Islet precursor cell (in vitro differentiated cells): ENCODE measurements around the gene SWAP70.

Experiments used
- DNase-seq: peaks from one replicate; pipeline ENCODE4 v3.0.0-alpha.2; 2018

Gene SWAP70

DNA sequence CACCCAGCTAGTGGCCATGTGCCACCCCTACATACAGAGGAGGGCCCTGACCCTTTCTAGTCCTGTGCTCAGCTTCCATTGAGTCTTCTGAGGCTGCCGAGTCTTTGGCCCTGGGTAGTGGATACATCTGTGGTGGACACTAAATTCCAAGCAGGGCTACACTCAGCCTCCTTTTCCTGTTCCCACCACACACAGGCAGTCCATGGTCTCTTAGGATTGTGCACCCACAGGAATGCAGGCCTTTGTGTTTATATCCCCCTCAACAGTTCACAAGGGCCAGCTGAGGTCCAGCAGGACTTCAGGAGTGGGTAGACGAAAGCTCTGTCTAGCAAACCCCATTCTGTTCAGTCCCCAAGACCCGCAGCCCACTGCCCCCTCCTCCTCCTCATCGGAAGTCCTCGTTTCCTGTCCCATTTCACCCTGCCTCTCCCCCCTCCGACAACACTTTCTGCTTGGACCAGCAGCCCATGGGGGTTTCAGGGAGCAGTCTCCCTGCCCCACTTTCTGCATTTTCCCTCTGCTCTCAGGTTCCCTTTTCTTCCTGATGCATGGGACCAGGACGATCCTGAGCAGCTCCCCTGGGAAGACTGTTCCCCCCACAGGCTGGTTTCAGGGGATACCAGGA lies 91.8 kb downstream of the SWAP70 start:
- peak; percentile 75 for DNase-seq

DNA sequence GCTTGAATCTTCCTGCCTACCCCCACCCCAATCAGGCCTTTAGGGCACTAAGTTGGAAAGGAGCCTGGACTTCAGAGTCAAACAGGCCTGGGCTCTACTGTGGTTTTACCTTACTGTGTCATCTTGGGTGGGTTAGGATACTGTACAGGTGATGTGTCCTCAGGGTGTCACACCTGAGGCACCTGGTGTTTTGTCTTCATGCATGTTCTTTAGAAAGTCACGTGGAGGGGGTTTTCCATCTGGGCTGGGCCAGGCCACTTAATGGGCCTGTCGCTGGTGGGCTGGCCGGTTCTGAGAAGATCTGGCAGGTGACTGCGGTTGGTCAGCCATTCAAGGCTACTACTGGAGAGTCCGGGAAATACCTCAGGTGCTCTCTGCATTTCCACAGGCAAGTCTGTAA lies 92.6 kb downstream of the SWAP70 start:
- DNase-seq: peak; percentile 65

DNA sequence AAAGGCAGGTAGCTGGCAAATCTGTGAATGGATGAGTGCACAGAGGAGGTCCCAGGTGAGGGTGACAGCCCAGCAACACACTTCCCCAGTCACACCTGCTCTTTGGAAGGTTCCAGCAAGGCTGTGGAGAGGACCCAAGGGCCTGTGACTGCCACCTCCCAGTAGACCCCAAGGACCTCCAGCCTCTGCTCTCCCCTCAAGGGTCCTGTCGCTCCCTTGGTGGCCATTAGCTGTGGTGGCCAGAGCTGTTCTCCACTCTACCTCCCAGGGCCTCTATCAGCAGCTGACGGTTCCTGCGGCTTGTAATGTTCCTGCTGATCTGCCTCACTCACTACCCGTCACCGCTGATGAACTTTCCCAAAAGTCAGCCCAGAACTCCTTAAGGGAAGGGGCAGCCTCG lies 93.0 kb downstream of the SWAP70 start:
- DNase-seq: no peak

DNA sequence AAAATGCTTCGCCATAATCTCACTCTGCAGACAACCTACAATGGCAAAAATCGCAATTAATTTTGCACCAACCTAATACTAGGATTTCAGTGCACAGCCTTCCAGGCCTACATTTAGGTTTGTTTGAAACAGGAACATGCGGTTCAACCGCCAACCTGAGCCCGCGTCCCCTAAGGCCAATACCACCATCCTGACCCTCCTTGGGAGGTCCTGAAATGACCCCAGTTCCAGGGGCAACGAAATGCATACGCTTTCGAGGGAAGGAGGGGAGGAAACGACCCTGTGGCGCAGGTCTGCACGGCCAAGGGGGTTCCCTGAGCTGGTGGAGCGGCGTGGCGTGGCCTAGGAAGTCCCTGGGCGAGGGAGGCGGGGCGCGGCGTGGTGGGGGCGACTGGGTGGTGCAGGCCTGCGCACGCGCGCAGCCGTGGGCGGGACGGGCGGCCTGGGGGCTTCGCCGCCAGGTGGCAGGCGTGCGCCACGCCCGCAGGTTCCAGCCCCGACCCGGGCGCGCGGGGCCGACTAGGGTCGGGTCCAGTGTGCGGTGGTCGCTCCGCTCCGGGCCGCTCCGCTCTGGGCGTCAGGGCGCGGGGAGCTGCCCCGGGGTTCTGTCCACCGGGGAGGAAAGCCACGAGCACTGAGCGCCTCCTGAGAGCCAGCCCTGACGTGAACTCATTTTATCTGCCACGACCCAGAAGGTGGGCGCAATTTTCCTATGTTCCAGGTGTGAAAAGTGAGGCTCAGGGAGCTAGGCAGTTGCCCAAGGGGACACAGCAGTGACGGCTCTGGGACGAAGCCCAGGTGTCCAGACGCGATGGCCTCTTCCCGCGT lies 94.1 kb downstream of the SWAP70 start:
- peak; percentile 90 for DNase-seq

DNA sequence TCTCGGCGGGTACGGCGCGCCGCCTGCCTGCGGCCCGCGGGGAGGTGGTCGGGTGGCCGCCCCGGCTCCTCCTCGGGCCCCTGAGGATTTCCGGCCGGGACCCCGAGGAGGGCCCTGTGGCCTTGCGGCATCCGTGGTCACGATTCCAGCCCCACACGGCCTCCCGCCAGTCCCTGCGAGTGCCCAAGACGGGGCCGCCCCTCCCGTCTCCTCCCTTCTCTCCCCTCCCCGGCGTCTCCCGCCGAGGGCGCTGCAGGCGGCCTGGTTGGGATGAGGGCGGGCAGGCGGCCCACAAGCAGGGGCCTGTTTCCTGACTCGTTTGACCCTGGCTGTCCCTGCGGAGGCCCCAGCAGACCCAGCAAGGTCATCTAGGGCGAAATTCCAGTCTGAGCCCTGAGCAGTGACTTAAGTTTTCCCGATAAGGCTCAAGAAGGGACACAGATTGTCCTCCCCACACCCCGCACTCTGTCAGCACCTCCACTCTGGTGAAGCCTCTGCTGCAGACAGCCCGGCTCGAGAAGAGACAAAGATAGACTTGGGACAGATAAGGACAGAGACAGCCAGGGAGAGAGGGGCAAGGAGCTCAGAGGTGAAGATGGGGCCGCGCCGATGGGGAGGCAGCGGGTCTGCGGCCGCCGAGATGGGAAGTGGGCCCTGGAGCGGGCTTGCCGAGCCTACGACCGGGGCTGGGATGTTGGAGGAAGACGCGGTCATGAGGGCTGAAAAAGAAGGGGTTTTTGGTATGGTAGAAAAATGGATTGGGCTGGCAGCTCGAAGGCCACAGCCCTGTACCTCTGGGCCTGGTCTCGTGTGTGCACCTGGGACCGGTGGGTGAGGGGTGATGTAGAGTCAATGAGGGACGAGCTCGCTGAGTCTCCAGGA lies 95.0 kb downstream of the SWAP70 start:
- DNase-seq: peak; percentile 96

DNA sequence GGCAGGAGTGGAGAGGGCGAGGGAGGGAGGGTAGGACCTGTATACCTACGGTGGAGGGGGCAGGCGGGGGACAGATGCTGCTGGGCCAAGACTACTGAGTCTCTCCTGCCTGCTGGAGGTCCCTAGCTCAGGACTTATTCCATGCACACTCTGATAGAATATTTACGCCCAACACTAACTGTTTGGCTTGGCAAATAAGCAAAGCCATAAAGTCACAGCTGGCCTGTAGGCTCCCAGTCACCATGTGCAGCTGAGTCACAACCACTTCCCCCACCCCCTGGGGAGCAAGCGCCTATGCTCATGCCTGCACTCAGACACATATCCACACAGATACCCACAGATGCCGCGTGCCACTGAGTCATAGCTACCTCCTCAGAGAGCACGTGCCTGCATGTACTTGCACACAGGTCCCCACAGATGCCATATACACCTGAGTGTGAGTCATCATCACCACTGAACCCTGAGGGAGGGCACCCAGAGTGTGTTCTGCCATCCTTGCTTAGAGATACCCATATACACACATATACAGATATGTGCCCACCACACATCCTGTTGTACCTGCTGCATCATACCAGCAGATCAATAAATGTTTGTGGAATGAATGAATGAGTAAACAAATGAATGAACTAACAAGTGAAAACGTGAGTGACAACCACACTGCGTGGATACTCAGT lies 95.8 kb downstream of the SWAP70 start:
- DNase-seq: peak; percentile 89

DNA sequence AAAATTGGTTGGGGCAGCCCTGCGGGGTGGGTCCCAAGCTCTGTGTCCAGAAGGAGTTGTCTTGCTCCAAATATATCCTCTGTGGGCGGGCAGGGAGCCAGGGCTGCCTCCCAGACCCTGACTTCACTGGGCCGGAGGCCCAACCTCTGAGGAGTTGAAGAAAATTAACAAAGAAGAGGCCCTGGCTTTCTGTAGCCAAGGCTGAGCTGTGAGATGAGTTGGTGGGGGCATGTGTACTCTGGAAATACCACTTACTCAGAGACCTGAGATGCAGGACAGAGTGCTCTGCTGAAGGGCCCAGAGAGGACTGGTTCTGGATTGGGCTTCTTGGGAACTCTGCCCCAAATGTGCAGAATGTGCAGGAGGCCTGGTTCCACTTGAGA lies 96.3 kb downstream of the SWAP70 start:
- peak; percentile 59 for DNase-seq

DNA sequence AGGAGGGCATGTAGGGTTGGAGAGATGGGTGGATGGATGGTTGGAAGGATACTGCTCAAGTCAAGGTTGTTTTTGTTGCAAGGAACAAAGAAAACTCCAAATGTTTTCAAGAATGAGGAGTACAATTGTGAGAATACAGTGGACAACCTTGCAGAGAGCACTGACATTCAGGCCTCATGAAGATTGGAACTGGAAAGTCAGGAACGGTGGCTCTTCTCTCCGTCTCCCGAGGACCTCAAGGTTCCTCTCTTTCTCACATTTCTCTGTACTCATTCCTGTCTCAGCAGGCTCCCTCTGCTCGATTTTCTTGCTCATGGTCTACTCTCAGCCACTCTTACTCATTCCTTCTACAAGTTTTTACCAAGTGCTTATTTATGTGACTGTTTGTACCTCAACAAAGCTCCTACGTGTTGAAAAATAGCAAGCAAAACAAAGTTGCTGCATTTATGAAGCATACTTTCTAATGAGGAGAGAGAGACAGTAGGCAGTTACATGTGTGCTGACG lies 97.6 kb downstream of the SWAP70 start:
- DNase-seq: no peak

DNA sequence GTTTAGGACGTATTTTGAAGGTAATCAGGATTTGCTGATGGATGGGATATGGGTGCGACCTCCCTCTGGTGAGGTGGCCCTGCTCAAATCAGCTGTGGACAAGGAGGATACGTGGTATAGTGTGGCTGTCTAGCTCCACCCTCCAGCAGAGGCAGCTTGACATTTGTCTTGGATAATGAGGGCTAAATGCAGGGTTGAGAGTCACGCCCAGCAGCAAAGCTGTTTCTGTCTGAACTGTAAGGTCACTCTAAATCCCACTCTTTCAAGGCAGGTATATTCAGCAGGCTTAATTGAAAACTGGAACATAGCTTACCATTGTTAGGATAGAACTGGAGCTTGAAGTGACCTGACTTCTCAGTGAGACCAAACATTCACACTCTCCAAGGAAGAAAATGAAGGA lies 98.7 kb downstream of the SWAP70 start:
- DNase-seq: no peak

DNA sequence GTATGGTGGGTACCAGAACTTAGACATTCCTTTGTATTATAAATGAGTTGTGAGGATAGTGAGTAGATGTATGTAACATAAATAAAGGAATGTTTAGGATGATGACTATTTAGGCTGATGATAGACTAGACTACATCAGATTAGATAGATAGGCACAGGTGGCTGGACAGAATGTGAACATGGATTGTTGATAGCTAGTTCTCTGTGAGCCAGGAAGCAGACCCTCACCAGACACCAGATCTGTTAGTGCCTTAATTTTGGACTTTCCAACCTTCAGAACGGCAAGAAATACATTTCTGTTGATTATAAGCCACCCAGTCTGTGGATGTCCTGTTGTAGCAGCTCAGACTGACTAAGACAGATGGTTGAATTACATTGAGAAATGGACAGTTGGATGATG lies 99.4 kb downstream of the SWAP70 start:
- DNase-seq: no peak

DNA sequence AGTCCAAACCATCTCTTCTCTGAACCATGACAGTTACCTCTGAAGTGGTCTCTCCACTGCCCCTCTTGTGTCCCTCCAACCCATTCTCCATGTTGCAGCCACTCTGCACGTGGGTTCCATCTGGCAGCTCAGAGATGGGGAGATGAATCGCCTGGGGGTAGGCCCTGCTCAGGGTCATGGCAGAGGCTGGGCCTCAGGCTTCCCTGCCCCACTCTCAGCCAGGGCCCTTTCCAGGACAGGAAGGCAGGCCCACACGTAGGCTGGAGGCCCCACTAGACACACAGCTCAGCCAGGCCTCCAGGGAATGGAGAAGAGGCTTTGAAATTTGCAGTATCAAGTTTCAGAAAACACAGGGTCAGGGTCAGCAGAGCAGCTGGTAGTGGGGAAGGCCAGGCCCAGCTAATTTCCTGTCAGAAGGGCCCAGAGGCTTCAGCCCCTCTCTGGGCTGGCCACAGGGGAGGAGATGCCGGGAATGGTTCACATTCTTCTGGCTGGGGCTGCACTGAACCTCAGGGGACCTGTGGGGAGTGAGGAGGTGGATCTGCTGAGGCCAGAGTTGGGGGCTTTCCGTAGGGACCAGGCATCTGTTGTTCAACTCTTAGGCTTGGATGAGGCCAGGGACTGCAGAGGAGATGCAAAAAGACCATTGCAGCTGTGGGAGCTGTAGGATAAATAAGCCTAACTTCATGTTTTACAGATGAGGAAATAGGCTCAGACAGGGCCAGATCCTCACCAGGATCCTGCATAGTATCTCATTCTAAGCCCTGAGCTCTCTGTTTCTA lies 101.6 kb downstream of the SWAP70 start:
- peak; percentile 97 for DNase-seq

DNA sequence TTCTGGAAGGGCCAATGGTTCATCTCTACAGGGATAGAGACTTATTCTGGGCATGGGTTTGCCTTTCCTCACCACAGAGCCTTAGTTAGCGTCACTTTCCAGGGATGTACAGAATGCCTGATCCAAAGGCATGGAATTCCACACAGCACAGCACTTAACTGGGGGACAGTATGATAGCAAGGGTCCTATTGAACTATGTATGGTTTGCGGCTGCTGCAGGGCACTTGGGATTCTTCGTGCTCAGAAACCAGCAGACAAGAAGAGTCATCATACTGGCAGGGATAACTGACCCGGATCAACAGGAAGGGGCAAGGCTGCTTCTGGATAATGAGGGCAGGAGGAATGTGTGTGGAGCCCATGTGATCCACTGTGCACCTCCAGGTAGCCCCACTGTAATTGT lies 105.7 kb downstream of the SWAP70 start:
- peak; percentile 35 for DNase-seq

DNA sequence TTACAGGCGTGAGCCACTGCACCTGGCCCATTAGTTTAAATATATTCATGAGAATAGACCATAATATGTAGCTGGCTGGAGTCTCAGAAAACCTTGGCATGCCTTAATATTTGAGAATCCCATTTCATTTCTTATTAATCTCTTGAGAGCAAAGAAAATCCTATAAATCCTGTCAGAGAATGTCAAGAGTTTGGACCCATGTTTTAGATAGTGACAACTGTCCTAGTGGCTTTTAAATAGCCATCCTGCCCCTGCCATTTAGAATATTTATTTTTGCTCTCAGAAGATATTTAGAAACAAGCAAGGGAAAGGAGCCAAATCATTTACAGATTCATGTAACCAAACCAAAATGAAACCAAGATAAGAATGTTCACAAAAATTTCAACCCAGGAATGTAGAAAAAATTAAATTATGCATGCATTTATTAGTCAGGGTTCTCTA lies 107.2 kb downstream of the SWAP70 start:
- no peak for DNase-seq

DNA sequence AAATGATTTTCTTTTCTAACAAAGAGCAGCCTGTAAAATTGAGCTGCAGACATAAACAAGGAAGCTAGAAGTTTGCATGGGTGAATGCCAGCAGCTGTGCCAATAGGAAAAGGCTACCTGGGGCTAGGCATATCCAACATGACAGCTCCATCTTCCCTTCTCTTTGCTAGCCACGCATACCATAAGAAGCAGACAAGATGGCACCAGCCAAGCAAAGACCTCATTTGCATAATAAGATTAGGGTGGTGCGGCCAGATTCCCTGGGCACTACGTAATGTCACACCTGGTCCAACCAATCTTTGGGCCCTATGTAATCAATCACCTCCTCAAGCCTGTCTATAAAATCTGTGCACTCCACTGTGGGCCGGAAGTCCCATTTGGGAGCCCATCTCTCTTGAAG lies 108.3 kb downstream of the SWAP70 start:
- peak; percentile 10 for DNase-seq

DNA sequence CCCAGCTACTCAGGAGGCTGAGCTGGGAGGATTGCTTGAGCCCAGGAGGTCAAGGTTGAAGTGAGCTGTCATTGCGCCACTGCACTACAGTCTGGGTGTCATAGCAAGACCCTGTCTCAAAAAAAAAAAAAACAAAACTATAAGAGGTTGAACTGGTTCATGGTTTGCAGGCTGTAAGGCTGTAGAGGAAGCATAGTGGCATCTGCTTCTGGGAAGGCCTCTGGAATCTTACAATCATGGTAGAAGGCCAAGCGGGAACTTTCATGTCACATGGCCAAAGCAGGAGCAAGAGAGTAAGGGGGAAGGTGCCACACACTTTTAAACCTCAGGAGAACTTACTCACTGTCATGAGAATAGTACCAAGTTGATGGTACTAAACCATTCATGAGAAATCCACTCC lies 109.6 kb downstream of the SWAP70 start:
- DNase-seq: no peak

DNA sequence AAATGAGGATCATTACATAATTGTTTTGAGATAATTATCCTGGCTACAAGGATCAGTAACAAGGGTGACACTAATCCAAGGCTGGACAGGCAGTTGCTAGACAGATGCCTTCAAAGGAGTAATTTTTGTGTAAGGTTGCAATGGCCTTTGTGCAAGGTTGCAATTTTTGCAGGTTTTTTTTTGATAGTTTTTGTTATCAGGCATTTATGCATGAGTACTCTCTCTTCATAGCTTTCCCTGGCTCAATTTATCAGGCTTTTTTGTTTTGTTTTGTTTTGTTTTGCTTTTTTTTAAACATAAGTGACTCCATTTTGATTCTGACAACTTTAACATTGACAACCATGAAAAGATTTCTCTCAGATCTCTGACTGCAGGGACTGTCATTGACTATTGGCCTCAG lies 110.2 kb downstream of the SWAP70 start:
- no peak for DNase-seq

DNA sequence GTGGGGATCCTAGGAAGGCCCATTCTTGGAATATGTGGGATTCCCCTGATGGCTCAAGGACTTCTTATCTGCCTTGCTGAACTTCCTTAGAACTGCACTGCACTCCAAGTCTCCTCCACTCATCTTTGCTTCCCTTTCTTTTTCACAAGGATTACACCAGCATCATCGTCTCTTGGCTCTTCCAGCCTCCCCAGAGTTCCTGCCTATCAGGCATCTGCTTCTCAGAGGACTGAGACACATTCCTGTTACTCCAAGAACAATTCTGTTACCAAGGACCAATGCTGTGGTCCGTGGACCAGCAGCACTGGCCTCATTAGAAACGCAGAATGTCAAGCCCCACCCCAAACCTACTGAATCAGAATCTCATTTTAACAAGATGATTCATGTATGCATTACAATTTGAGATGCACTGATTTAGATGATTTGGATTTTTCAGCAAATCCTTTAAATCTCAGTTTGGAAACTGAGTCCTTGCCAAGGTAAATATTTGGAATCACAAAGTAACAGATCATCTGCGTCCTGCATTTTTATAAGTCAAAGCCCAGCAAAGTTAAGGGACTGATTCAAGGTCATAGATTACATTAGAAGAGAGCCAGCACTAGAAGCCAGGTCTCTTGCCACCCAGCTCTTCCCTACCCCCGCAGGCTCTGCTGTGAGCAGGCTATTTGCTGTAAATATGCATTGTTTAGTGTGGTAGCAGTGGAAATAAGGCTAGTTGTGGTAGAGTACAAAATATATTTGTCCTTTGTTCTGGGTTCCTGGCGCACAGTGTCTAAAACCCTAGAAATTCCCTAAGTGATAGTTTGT lies 110.9 kb downstream of the SWAP70 start:
- DNase-seq: peak; percentile 58

DNA sequence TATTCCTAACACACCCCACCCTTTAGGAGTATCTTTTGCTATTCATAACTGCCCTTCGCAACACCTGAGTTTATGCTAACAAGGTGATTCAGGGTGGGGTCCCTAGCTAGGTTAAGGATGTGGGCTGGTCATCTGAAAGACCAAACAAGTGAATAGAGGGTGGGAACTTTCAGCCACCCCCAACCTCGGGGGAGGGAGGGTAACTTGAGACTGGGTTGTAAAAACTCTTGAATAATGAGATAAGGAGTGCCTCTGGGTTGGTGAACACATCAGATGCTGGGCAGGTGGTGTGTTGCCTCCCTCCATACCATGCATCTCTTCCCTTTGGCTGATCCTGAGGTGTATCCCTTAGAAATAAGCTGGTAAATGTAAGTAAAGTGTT lies 111.5 kb downstream of the SWAP70 start:
- DNase-seq: no peak

DNA sequence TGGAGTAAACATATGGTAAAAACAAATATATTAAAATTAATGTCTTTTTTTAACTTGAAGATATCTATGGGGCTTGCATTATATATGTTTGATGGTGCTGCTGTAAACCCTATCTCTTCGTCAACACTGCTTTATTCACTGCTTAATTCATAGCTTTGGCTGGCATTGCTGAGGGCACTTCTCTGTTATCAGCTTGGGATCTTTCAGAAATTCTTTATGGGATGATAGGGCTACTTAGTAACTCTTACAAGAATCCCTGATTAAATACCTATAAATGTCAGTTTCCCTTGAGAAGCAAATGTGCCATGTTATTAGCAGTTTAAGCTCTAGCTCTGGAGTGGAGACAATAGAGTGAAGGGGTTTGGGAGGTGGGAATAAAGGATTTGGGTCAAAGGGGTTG lies 112.3 kb downstream of the SWAP70 start:
- DNase-seq: no peak

DNA sequence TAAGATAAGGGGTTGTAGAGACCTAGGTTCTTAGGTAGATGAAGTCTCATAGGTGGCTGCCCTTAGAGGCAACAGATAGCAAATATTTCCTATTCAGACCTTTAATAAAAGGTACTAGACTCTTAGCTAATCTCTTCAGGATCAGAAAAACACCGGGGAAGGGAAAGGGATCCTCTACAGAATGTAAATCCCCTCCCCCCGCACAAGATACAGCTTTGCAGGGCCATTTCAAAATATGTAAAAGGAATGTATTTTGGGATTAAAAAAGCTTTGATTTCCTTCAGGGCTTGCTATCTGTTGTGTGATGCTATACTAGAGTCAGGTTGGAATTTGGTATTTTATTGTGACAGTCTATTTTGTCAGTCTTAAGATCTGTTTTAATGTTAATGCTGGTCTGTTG lies 113.2 kb downstream of the SWAP70 start:
- DNase-seq: no peak

DNA sequence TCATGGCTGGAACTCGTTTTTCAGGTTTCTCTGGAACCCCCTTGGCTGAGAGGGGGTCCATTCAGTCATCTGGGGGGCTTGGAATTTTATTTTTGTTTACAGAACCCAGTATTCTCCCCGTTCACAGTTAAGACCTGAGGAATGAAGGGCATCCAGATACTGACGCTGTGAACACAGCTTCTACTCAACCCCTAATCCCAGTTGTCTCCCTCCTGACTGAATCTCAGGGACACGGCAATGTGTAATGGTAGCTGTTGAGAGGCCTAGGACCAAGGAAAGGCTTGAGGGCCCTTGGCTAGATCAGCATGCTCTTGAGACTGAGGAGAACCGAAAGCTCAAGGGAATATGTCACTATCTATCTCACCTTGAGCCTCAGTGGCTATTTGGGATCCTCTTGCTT lies 113.6 kb downstream of the SWAP70 start:
- no peak for DNase-seq
